K562 (cell line): Measurements from ENCODE around the gene RHOF. TPM values are rescaled to one million over a fixed set of nuclear protein-coding genes. Genes with fewer than 3 reads are reported as not detected.
A peak's percentile ranks its signal among the peaks of the same experiment; 100 is the strongest.

Experiments used
- BCL6 ChIP-seq: fragments of 250-450 bp; sonication (Bioruptor Pico); IDR thresholded peaks from 2 replicates; pipeline ENCODE4 v1.4.0; 2020
- CREB5 ChIP-seq: fragments of 250-450 bp; sonication (Bioruptor Pico); IDR thresholded peaks from 2 replicates; pipeline ENCODE4 v1.5.0; 2020; ENCODE audit warnings: mild to moderate bottlenecking
- DIDO1 ChIP-seq: fragments of 450-650 bp; IDR thresholded peaks from 2 replicates; pipeline ENCODE4 v1.6.1; 2016; ENCODE audit warnings: low read depth, missing biosample characterization, missing genetic modification characterization
- FOXJ2 ChIP-seq: fragments of 200-800 bp; sonication (Bioruptor generic); IDR thresholded peaks from 2 replicates; pipeline ENCODE4 v1.6.1; 2016; ENCODE audit warnings: missing genetic modification characterization, missing compliant biosample characterization
- HCFC1 ChIP-seq: IDR thresholded peaks from 2 replicates; pipeline ENCODE4 v1.6.1; 2012; ENCODE audit warnings: low read depth, low read length, improper control_type of control experiment
- MAFG ChIP-seq: fragments of 450-650 bp; conservative IDR thresholded peaks from 2 replicates; pipeline ENCODE4 v1.6.1; 2016; ENCODE audit warnings: missing genetic modification characterization, missing compliant biosample characterization
- MECOM ChIP-seq: fragments of 250-450 bp; sonication (Bioruptor Pico); IDR thresholded peaks from 2 replicates; pipeline ENCODE4 v1.8.0; 2022; ENCODE audit warnings: inconsistent platforms
- MNT ChIP-seq, 2 experiments: fragments of 450-650 bp; conservative IDR thresholded peaks; 2 replicates each; pipeline ENCODE4 v1.6.1; 2017; ENCODE audit warnings: mild to moderate bottlenecking in 2 of 2, moderate library complexity in 2 of 2
- MTA3 ChIP-seq: fragments of 450-650 bp; formaldehyde crosslinking; IDR thresholded peaks from 2 replicates; pipeline ENCODE4 v1.6.1; 2017; ENCODE audit warnings: mild to moderate bottlenecking, borderline replicate concordance
- NFE2L1 ChIP-seq: fragments of 450-650 bp; IDR thresholded peaks from 2 replicates; pipeline ENCODE4 v1.6.1; 2016; ENCODE audit warnings: missing genetic modification characterization, low read depth, mild to moderate bottlenecking, missing compliant biosample characterization, moderate library complexity, borderline replicate concordance
- PML ChIP-seq: IDR thresholded peaks from 2 replicates; pipeline ENCODE4 v1.6.1; 2012; ENCODE audit warnings: low read length, inconsistent platforms
- PYGO2 ChIP-seq: fragments of 450-650 bp; IDR thresholded peaks from 2 replicates; pipeline ENCODE4 v1.6.1; 2016; ENCODE audit warnings: mild to moderate bottlenecking, missing genetic modification characterization, moderate library complexity, missing compliant biosample characterization
- RAD51 ChIP-seq: fragments of 450-650 bp; IDR thresholded peaks from 2 replicates; pipeline ENCODE4 v1.7.1; 2016; ENCODE audit warnings: low read depth, mild to moderate bottlenecking, borderline replicate concordance
- TBP ChIP-seq: optimal IDR thresholded peaks from 2 replicates; pipeline ENCODE3; 2011; ENCODE audit warnings: low read depth, low read length, improper control_type of control experiment
- ZFP1 ChIP-seq: fragments of 450-650 bp; formaldehyde crosslinking; IDR thresholded peaks from 2 replicates; pipeline ENCODE4 v1.4.0; 2020; ENCODE audit warnings: mild to moderate bottlenecking, mixed read lengths
- ZNF143 ChIP-seq: sonication (generic); formaldehyde crosslinking; IDR thresholded peaks from 2 replicates; pipeline ENCODE4 v1.9.0; 2022; ENCODE audit warnings: mild to moderate bottlenecking, missing genetic modification reagents
- ZNF184 ChIP-seq: sonication (generic); formaldehyde crosslinking; IDR thresholded peaks from 2 replicates; pipeline ENCODE4 v1.5.0; 2020; ENCODE audit warnings: missing genetic modification reagents
- ZNF316 ChIP-seq: fragments of 450-650 bp; IDR thresholded peaks from 2 replicates; pipeline ENCODE4 v1.6.1; 2016
- ZNF512 ChIP-seq: IDR thresholded peaks from 2 replicates; pipeline ENCODE4 v1.6.1; 2016; ENCODE audit warnings: missing genetic modification characterization, missing compliant biosample characterization
- ZNF561 ChIP-seq: fragments of 450-650 bp; formaldehyde crosslinking; conservative IDR thresholded peaks from 2 replicates; pipeline ENCODE4 v1.4.0; 2020; ENCODE audit warnings: mild to moderate bottlenecking, moderate library complexity
- ZNF586 ChIP-seq: fragments of 450-650 bp; formaldehyde crosslinking; conservative IDR thresholded peaks from 2 replicates; pipeline ENCODE4 v1.4.0; 2020; ENCODE audit warnings: mild to moderate bottlenecking, moderate library complexity
- ZNF639 ChIP-seq, 2 experiments: fragments of 200-800 bp in 1 of 2; sonication (Bioruptor generic) in 1 of 2; sonication (generic) in 1 of 2; formaldehyde crosslinking in 1 of 2; IDR thresholded peaks in 1 of 2; conservative IDR thresholded peaks in 1 of 2; 2 replicates each; pipeline versions ENCODE4 v1.5.0 to v1.6.1; 2016 to 2020; ENCODE audit warnings: missing compliant biosample characterization in 1 of 2, missing genetic modification characterization in 1 of 2, missing genetic modification reagents in 1 of 2
- polyA plus RNA-seq, 8 experiments: library from polyadenylated mRNA; depleted of rRNA in 4 of 8; stranded (reverse) in 5 of 8; unstranded in 3 of 8; fragments of >200 nt; fragmentation: Nextera tagmentation in 2 of 8; fragmentation: Illumina TruSeq in 1 of 8; extraction: Ambion mirVana in 2 of 8; extraction: Trizol in 1 of 8; gene quantifications; 2 replicates each; pipeline versions ENCODE4 v1.2.1 to v1.2.3, GENCODE V29; 2011 to 2014; ENCODE audit warnings: inconsistent platforms in 1 of 8, missing spikeins in 1 of 8
- total RNA-seq, 7 experiments: library from RNA; depleted of rRNA in 6 of 7; stranded (reverse); fragments of >200 nt in 6 of 7; fragmentation: Illumina TruSeq in 2 of 7; extraction: Trizol in 2 of 7; gene quantifications; 2 replicates each; pipeline versions ENCODE4 v1.2.1 to v1.2.3, GENCODE V29; 2011 to 2021; ENCODE audit warnings: low replicate concordance in 1 of 7

RHOF gene
- total and polyA plus RNA-seq, 9 of the 15 experiments (the other 6 are each of a cell fraction or from before 2014, with no cell fraction given) = 0.13 to 10.1 (median 4.0) TPM

- TF ChIP-seq ZNF586 (CRISPR knock-in tag) (no peak), DIDO1 (tag) (no peak), ZNF639 (CRISPR knock-in tag; conservative IDR thresholded peaks at IDR 0.05 in 1 of 2, IDR thresholded peaks at IDR 0.05 in 1 of 2) (no peak), NFE2L1 (tag) (no peak), HCFC1 (no peak), ZNF512 (tag) (no peak), RAD51 (no peak), MNT (conservative IDR thresholded peaks at IDR 0.05) (peak; percentile 76 to 79; a peak in 3 of 4 replicates), FOXJ2 (no peak), PML (peak; percentile 62; the same call in 1 of the 2 replicates), MAFG (no peak), ZNF143 (CRISPR knock-in tag) (no peak), PYGO2 (tag) (no peak), TBP (peak; percentile 90), MECOM (CRISPR knock-in tag) (no peak), ZNF184 (no peak), BCL6 (CRISPR knock-in tag) (no peak), MTA3 (peak; percentile 62; the same call in 1 of the 2 replicates), CREB5 (CRISPR knock-in tag) (no peak), ZFP1 (CRISPR knock-in tag) (no peak), ZNF316 (no peak), ZNF561 (CRISPR knock-in tag) (no peak)
Observed at GRCh38 chr12:121839106-121839992, 45.9 kb upstream of the RHOF start (continued).
